Heart left ventricle (tissue), 16 donors: Measurements from ENCODE around the gene C9orf43. TPM values are rescaled to one million over a fixed set of nuclear protein-coding genes. Genes with fewer than 3 reads are reported as not detected.

Source experiments
- ATAC-seq, 4 donors: fragments of 200-7000 bp; cut with Tn5 transposase; one replicate each; pipeline ENCODE4 v1.9.1; 2020 to 2022; ENCODE audit warnings: moderate library complexity in 4 of 4, mild to moderate bottlenecking in 3 of 4, moderate number of reproducible peaks in 1 of 4
- DNase-seq, 5 donors: peaks; one replicate each; pipeline ENCODE4 v3.0.0-alpha.2; 2020
- H3K27ac ChIP-seq, 12 donors: fragments of 200-600 bp; sonication (generic) in 4 of 12; one replicate each; pipeline versions ENCODE4 v1.5.0 to v1.8.0; 2016 to 2022; ENCODE audit warnings: mild to moderate bottlenecking in 2 of 12
- H3K27me3 ChIP-seq, 9 donors: fragments of 200-600 bp; sonication (generic) in 2 of 9; one replicate each; pipeline versions ENCODE4 v1.5.1 to v1.8.0; 2016 to 2022; ENCODE audit warnings: mild to moderate bottlenecking in 3 of 9
- H3K36me3 ChIP-seq, 9 donors: fragments of 200-600 bp; sonication (generic) in 2 of 9; one replicate each; pipeline versions ENCODE4 v1.5.0 to v1.8.0; 2018 to 2022; ENCODE audit warnings: mild to moderate bottlenecking in 2 of 9
- H3K4me1 ChIP-seq, 12 donors: fragments of 200-600 bp; sonication (generic) in 4 of 12; one replicate each; pipeline versions ENCODE4 v1.5.0 to v1.8.0; 2016 to 2022; ENCODE audit warnings: mild to moderate bottlenecking in 3 of 12
- H3K4me3 ChIP-seq, 12 donors: fragments of 200-600 bp; sonication (generic) in 4 of 12; one replicate each; pipeline versions ENCODE4 v1.5.0 to v1.8.0; 2017 to 2022; ENCODE audit warnings: mild to moderate bottlenecking in 9 of 12, moderate library complexity in 4 of 12
- H3K9me3 ChIP-seq, 12 donors: fragments of 200-600 bp; sonication (generic) in 4 of 12; one replicate each; pipeline versions ENCODE4 v1.5.0 to v1.8.0; 2016 to 2022; ENCODE audit warnings: mild to moderate bottlenecking in 1 of 12
- CTCF ChIP-seq, 12 donors: fragments of 200-600 bp; sonication (generic) in 4 of 12; IDR thresholded peaks; one replicate each; pipeline versions ENCODE4 v1.5.0 to v1.8.0; 2018 to 2022; ENCODE audit warnings: antibody characterized with exemption in 12 of 12, mild to moderate bottlenecking in 5 of 12
- POLR2A ChIP-seq, 2 donors: fragments of 450-650 bp; IDR thresholded peaks; one replicate each; pipeline ENCODE4 v1.6.1; 2017; ENCODE audit warnings: antibody characterized with exemption in 2 of 2, mild to moderate bottlenecking in 2 of 2, moderate library complexity in 2 of 2
- WGBS, 4 donors: extraction: QIAGEN DNeasy Blood & Tissue Kit in 2 of 4; methylation state at CpG; one replicate each; pipeline versions ENCODE4 v1.1.5 to v1.1.7; 2013 to 2018; 5-methylcytosine and 5-hydroxymethylcytosine counted together
- intact Hi-C, 10 donors: fragments of 100-400 bp; cut with DNase I; formaldehyde crosslinking; loops; one replicate each; pipeline versions ENCODE4 v1.11.1 to v1.14.2; 2022
- polyA plus RNA-seq, 2 donors: library from polyadenylated mRNA; stranded (reverse); fragments of 200-250 nt; gene quantifications; one replicate each; pipeline ENCODE4 v1.2.3, GENCODE V29; 2013
- total RNA-seq, 9 donors: library from RNA; depleted of rRNA in 2 of 9; stranded (reverse); fragments of >200 nt in 2 of 9; fragmentation: NEBNext Ultra II Directional in 3 of 9; extraction: Animal tissue kit (Norgen Biotek cat#: 25700) in 3 of 9; gene quantifications; one replicate each; pipeline versions ENCODE4 v1.1.0 to v1.2.4, GENCODE V29; 2016 to 2023
- donor health status: ischemic (EF 13 %, LVEDD 7.1; RV severe dilation, severe dysfunction).
- donor health status: healthy with polysubstance abuse.
- donor health status: DM: no; HTN: yes; CAD: no.
- donor health status: DM: no; HTN: no; CAD: no.
- donor health status: ischemic (EF 25% LVEDD 6.9; RV normal size, moderate dysfunction).
- donor health status: ischemic (EF 25% LVEDD 5.7; RV mildly dilated, moderate dysfunction).
- donor health status: healthy.
- donor health status: DM: yes; HTN: yes; CAD: no.
- donor health status: ischemic (EF 35%, LVEDD 5.7; RV mildly dilated, moderate dysfunction).
- donor health status: nonischemic (EF 11% LVEDD 7.7; RV severe dilation, severe dysfunction).
- donor health status: DM: yes; HTN: yes; CAD: no.
- donor health status: PGD.
- donor health status: ischemic (EF 29% LVEDD 5.4; RV normal size, mild dysfunction).
- donor health status: nonischemic (EF 23%, LVEDD 6.1; RV moderate dilation, normal function).

The C9orf43 gene
- total and polyA plus RNA-seq, 11 donors = 0.14 to 0.93 (median 0.25) TPM; not detected in 5

GRCh38 chr9:113467183-113467582 lies 56.6 kb downstream of the C9orf43 start:
- no peak overlapping the region for H3K4me3 ChIP-seq
- intact Hi-C loops = no loop called here
- no peak for DNase-seq
- WGBS, 4 donors = 96 to 99% (median 98%) methylated on average over 2 of the region's 2 CpGs
- H3K27ac ChIP-seq = no peak overlapping the region
- no peaks in the 10 kb centered on the region for H3K36me3 ChIP-seq
- H3K27me3 ChIP-seq = peaks cover 0 to 7% (median 0%) of the 10 kb centered on the region in 9 donors
- TF ChIP-seq POLR2A (IDR thresholded peaks at IDR 0.05) (no peak), CTCF (IDR thresholded peaks at IDR 0.05) (no peak)
- H3K9me3 ChIP-seq = no peaks in the 10 kb centered on the region
- H3K4me1 ChIP-seq = peaks cover 0 to 33% (median 3%) of the 10 kb centered on the region in 12 donors
- ATAC-seq = no peak

GRCh38 chr9:113468716-113469448 lies 58.3 kb downstream of the C9orf43 start:
- H3K27me3 ChIP-seq = peaks cover 0 to under 1% (median 0%) of the 10 kb centered on the region in 9 donors
- H3K4me3 ChIP-seq = no peak overlapping the region
- H3K4me1 ChIP-seq = peaks cover 0 to 22% (median 3%) of the 10 kb centered on the region in 12 donors
- peak overlapping the region in 10 of 12 donors; percentile 13 to 62 (median 32) for H3K27ac ChIP-seq
- no peaks in the 10 kb centered on the region for H3K36me3 ChIP-seq
- ATAC-seq (peak; percentile 77 to 82 (median 82)), DNase-seq (peak in 4 of 5 donors; percentile 50 to 76 (median 60))
- no peak for TF ChIP-seq POLR2A (IDR thresholded peaks at IDR 0.05)
- no peak for TF ChIP-seq CTCF (IDR thresholded peaks at IDR 0.05)
- 38 to 56% (median 48%) methylated on average over 6 of the region's 6 CpGs for WGBS, 4 donors
- intact Hi-C loops = no loop called here
- H3K9me3 ChIP-seq = no peaks in the 10 kb centered on the region

GRCh38 chr9:113471143-113471542 lies 60.6 kb downstream of the C9orf43 start:
- TF ChIP-seq CTCF (IDR thresholded peaks at IDR 0.05) = no peak
- no peak for TF ChIP-seq POLR2A (IDR thresholded peaks at IDR 0.05)
- H3K9me3 ChIP-seq = no peaks in the 10 kb centered on the region
- H3K4me3 ChIP-seq = no peak overlapping the region
- H3K27me3 ChIP-seq = no peaks in the 10 kb centered on the region
- no peak for DNase-seq
- intact Hi-C loops = no loop called here
- H3K4me1 ChIP-seq = peaks cover 0 to 33% (median 5%) of the 10 kb centered on the region in 12 donors
- no peaks in the 10 kb centered on the region for H3K36me3 ChIP-seq
- no peak for ATAC-seq
- no peak overlapping the region for H3K27ac ChIP-seq
- WGBS, 4 donors = 53 to 93% (median 81%) methylated on average over 1 of the region's 1 CpG

GRCh38 chr9:113471566-113471965 lies 61.0 kb downstream of the C9orf43 start:
- WGBS, 4 donors = 87 to 93% (median 91%) methylated on average over 6 of the region's 6 CpGs
- Histone ChIP-seq H3K27me3 (no peaks in the 10 kb centered on the region), H3K9me3 (no peaks in the 10 kb centered on the region), H3K27ac (no peak overlapping the region), H3K4me3 (no peak overlapping the region), H3K4me1 (peaks cover 0 to 36% (median 5%) of the 10 kb centered on the region in 12 donors), H3K36me3 (no peaks in the 10 kb centered on the region)
- TF ChIP-seq CTCF (IDR thresholded peaks at IDR 0.05) = no peak
- intact Hi-C loops = no loop called here
- ATAC-seq = no peak
- no peak for DNase-seq
